IPS DF 19.7 (cell line): ENCODE measurements around the gene DOP1A.
"Not testable (repeated sequence)": the region's sequence is repeated elsewhere in the genome, so short reads cannot be mapped to it uniquely, and the experiment has no call there.

Experiments
- DNase-seq: peaks from one replicate; pipeline ENCODE4 v3.0.0-alpha.2; 2013; ENCODE audit warnings: low read depth, low spot score

The DOP1A gene

DNA sequence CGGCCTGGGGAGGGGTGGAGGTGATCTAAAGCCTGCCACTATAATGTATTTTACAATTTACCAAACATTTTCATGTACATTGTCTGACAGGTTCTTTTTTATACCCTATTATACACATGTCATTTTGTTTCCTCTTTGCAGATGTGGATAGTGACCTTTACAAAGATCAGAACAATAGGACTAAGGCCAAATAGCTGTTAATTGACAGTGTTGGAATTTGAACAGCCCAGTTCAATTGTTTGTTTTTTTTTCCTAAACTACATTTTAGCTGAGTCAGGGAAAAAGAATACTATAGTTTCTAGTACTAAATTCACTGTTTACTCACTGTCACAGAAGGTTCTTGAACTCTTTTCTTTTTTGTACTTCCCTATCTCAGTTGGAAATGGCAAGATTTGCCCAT is 85.4 kb downstream of the DOP1A start:
- no peak for DNase-seq

GRCh38 chr6:83153883-83154521 is 86.5 kb downstream of the DOP1A start:
- DNase-seq: no peak

DNA sequence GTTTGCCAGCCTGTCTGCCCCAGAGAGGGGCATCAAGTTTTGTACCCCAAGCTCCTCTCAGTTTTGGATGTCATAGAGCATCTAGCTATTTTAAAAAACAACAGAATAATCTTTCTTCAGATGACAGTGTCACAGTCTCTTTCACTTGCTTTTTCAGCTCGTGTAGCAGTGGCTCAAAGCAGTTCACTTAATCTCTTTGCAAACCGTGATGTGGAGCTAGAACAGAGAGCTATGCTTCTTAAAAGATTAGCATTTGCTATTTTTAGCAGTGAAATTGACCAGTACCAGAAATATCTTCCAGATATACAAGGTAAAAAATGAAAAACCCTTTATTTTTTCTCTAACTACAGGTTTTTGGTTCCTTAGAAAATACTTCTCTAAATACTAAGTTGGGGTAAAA is 88.3 kb downstream of the DOP1A start:
- no peak for DNase-seq

- no peak for DNase-seq
These were observed 92.7 kb downstream of the DOP1A start for GRCh38 chr6:83160167-83160566.

DNA sequence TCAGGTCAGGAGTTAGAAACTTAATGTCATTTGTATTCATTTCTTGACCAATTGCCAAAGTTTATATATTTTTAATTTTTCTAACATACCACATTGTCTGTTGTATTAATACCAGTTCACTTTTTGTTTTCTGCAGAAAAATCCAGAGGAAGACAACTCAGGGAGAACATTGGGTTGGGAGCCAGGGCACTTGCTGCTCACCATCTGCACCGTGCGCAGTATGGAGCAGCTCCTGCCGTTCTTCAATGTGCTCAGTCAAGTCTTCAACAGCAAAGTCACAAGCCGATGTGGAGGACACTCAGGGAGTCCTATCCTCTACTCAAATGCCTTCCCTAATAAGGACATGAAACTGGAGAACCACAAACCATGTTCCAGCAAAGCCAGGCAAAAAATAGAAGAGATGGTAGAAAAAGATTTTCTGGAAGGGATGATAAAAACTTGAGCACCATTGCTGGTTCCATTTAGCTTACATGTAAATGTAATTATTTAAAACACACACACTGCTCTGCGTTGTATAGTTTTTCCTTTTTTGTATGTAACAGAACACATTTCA is 100.3 kb downstream of the DOP1A start:
- DNase-seq: no peak

DNA sequence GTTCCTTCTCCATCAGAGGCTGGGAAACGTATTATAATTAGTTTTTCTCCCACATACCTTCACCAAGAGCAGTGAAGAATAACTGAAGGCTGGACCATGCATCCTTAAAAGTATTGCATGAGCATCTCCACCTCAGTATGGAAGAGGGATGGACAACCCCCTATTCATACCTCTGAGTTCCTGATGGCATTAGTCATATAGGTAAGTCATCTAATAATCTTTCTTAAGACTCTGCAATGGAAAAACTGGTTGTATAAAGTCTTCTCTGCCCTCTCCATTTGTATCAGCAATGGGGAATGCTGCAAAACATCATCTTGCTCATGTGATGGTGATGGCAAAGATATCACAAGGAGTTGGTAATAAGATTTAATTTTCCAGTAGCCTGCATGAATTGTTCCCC is 101.1 kb downstream of the DOP1A start:
- DNase-seq: no peak

DNA sequence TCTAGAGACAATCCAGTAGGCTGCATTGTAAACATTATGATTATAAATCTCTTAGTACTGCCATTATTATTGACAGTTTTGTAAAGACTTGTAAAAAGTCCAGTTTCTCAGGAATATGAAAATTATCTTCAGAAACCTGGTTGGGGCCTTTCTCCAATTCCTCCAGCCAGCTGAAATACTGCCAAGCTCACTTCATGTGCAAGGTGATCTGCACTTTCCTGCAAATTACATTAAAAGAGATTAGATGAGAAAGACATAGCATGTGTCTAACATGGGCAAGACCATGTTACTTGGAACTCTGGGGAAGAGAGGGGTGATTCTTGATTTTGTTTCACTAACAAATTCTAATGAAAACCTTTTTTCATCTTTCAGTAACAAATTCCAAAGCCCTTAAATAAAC is 101.6 kb downstream of the DOP1A start:
- no peak for DNase-seq

DNA sequence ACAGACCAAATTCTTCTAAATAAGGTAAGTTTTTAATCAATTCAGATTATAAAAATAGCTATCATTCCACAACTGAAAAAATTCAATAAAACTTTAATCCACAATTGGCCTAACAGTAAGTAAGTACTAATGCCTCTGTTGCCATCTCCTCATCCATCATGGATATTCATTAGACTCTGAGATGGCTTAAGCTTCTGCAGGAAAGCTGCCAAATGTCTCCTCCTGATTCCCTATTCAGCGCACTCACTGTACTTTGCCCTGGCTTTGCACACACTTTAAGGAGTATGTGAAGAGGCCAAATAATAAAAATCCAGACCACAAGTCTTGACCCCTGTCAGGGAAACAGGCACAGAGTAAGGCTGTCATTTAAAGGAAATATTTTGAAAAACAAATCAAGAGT is 102.0 kb downstream of the DOP1A start:
- no peak for DNase-seq

GRCh38 chr6:83176246-83176645 is 108.8 kb downstream of the DOP1A start:
- DNase-seq: no peak

GRCh38 chr6:83180426-83180950 is 113.0 kb downstream of the DOP1A start:
- no peak for DNase-seq

DNA sequence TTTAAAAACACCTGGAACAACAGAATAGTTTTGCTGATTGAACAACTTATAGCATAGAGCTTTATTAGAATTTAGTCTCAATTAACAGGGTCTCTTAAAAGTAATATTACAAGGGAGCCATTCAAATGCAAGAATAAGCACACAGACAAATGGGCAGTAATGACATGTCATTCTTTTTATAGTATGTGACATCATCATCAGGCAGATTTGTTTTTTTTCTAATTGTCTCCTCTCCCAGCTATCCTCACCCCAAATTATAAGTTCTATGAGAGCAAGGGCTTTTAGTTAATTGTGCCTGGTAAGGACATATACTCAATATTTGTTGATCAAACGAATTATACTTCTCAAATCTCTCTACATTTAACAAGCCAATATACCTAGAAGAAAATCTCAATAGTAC is 114.6 kb downstream of the DOP1A start:
- DNase-seq: no peak

DNA sequence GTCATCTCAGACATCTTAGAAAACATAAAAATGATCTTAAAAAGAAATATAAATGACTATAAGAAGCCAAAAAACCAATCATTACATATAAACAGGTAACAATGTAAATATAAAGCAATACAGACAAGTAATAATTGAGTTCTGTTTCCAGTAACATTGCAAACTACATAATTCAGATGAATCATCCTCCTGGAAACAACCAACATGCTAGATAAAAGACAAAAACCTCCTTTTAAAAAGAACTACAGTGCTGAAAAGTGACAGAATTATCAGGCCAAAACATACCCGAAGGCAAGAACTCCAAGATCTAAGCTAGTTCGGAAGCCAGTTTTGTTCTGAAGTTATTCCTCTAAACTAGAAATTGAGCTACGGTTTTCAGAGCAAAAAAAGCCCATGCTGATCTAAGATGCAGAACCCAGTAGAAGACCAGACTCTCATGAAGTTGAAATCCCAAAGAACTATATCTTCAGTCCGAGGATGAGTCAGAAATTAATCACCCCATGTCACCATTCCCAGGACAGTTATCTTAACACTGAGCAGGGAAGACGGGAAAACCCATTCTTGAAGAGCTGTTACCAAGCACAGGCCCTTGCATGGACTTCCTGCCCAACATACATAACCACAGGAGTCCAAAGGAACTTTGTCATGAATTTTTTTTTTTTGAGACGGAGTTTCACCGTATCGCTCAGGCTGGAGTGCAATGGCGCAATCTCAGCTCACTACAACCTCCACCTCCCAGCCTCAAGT is 115.8 kb downstream of the DOP1A start:
- no peak for DNase-seq

GRCh38 chr6:83185096-83185495 is 117.6 kb downstream of the DOP1A start:
- DNase-seq: no peak

GRCh38 chr6:83188501-83188900 is 121.0 kb downstream of the DOP1A start:
- DNase-seq: no peak

DNA sequence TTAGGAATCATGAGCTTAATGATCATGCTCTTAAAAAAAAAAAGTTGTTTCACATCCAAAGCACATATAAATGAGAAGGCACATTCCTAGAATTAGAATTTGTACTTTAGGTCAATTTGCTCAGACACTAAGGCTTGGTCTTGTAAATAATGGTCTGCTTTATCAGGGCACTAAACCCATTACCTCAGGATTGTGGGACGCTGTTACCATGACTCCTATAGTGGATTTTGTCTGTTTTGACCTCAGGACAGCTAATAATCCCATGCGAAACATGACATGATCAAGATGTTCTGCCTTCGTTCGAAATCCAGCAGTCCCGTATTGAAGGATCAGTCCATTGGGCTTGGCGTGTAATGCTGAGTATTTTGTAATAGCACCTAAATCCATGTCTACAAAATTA is 123.2 kb downstream of the DOP1A start:
- no peak for DNase-seq

DNA sequence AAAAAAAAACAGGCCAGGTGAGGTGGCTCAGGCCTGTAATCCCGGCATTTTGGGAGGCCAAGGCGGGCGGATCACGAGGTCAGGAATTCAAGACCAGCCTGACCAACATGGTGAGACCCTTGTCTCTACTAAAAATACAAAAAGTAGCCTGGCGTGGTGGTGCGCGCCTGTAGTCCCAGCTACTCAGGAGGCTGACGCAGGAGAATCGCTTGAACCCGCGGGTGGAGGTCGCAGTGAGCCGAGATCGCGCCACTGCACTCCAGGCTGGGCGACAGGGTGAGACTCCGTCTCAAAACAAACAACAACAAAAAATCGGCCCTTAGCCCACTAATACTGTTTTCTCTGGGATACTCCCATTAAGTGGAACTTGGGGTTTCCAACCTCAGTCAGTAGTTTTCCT is 124.5 kb downstream of the DOP1A start:
- not testable (repeated sequence) for DNase-seq

- DNase-seq: no peak
These were observed 125.0 kb downstream of the DOP1A start for GRCh38 chr6:83192456-83192855.

DNA sequence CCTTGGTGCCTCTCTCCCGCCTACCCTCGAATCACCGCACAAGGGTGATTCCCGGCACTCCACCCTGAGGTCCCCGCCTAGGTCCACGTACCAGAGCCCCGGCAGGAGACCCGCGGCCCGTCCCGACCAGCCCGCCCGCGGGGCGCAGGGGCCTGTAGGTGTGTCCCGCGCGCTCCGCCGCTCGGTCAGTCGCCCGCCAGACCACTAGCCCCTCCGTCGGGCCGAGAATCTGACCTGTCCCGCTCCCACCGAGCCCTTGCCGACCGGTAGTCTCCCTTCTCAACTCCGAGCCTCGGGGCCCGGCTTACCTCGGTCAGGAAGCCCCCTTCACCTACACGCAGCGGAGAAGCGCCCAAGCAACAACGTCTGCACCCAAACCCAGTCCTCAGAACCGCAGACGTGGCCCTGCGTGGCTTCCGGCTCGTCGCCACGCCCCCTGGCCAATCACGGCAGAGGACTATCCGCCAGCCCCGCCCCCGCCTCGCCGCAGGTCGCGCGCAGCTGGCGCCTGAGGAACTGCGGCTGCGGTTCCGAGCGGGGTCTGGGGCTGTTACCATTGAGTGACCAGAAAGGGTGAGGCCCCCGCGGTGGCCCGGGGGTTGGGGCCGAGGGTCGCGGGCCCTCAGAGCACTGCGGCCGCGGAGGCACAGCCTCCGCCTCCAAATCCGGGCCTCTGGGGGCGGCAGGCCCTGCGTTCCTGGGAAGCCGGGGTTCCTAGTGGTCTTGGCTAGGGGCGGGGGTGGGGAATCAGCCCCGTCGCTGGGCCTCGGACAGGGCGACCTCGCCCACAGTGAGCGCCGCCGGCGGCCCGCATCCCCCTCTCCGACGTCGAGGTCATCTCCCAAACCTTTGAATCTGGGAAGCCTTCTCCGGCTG is 125.6 kb downstream of the DOP1A start, which contains the start of the genes PGM3 and RWDD2A:
PGM3 (minus strand) TSS at position 395 of the 876 bp plus-strand sequence. CDS start 2,253 bp downstream, outside the sequence.
RWDD2A (plus strand) TSS at position 487 of the 876 bp plus-strand sequence. CDS start 1,095 bp downstream, outside the sequence.
- DNase-seq: peak; percentile 25

DNA sequence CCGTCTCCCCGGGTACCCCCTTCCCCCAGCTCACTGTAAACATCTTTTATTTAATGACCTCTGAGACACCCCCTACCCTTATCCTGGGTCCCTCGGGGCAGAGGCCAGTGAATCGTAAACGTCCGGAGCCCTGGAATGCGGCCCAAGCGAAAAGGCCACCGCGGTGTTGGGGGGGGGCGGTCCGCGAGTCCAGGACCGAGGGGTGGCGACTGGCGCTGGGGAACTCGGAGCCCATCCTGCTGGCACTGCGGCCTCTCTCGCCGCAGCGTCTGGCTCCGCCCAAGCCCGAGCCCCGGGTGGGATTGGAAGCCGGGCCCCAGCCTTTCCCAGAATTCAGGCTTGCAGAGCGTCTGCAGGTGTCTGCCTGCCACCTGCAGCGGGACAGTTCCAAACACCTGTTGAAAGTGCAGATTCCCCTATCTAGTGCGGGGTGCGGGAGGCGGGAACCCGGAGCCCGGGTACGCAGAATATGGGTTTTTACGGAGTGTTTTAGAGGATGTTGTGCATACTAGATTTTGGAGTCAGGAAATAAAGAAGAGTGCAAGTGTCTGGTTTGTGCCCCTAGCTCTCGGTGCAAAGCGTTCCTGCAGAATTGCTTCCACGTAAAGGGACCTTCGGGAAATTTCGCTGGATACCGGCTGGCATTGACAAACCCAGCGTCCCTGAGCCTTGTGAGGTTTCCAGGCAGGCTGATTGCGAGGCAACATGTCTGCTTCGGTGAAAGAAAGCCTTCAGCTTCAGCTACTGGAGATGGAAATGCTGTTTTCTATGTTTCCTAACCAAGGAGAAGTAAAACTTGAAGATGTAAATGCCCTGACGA is 126.5 kb downstream of the DOP1A start:
- peak; percentile 33 for DNase-seq

DNA sequence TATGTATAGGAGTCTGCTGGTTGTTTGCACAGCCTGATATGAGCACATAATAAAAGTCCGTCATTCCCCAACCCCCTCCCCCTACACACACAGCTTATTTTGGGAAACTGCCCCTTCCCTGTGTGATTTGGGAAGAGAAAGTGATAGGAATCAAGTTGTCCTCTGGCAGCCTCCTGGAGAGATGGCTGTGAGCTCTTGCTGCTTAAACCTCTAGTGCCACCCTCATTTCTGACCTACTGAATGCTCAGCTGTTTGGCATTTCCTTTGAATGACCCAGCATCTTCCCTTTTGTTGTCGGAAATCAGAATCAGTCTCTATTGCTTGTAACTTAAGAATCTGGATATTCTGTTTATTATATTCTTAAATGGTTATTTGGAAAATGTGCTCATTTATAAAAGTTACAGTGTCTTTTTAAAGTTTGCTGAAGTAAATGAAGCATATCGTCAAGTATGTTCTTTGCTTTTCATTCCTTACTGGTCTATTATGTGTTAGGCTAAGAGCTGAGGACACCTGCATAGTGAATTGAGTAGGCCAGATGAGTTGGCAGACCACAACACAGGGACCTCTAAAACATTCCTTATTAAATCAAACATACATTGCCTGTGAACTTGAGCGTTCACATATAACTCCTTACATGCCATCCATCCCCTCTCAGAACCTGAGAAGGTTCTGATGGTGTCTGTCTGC is 131.2 kb downstream of the DOP1A start:
- no peak for DNase-seq
